Measurements from ENCODE around the gene TTC33.
"Not testable (repeated sequence)": the region's sequence is repeated elsewhere in the genome, so short reads cannot be mapped to it uniquely, and the experiment has no call there.

The TTC33 gene

DNA sequence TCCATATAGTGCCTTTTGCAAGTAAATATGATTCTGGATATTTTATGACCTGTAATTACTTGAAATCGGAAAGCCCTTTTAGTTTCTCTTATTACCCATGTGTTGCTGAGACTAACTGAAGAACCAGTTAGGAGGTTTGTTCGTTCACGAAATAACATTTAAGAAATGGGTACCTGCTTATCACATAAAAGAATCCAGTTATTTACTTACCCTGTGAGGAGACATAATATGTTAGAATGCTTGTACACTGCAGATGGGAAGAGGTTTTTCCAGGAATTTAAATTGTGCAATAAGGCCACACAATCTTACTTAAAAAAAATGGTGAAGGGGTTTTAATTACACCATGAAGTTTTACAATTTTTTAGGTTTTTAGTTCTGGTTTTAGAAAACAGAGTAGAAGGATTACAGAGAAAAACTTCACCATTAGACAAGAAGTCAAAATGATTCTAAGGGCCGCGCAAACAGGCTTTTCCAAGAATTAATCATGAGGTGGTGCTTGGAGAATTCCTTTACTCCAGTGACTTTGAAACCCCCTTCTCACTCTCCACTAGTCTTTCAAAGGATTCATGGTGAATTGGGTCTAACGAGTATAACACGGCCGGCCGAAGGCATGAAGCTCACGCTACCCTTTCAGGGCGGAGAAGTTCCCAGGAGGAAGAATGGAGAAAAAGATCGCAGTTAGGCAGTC is 77.2 kb downstream of the TTC33 start:
- DNase-seq: no peak

- DNase-seq: no peak
Observed at GRCh38 chr5:40678026-40678425, 77.7 kb downstream of the TTC33 start.

- no peak for DNase-seq
Observed at GRCh38 chr5:40677456-40677855, 78.3 kb downstream of the TTC33 start.

GRCh38 chr5:40676613-40677343 is 79.0 kb downstream of the TTC33 start:
- peak; percentile 83 for DNase-seq

DNA sequence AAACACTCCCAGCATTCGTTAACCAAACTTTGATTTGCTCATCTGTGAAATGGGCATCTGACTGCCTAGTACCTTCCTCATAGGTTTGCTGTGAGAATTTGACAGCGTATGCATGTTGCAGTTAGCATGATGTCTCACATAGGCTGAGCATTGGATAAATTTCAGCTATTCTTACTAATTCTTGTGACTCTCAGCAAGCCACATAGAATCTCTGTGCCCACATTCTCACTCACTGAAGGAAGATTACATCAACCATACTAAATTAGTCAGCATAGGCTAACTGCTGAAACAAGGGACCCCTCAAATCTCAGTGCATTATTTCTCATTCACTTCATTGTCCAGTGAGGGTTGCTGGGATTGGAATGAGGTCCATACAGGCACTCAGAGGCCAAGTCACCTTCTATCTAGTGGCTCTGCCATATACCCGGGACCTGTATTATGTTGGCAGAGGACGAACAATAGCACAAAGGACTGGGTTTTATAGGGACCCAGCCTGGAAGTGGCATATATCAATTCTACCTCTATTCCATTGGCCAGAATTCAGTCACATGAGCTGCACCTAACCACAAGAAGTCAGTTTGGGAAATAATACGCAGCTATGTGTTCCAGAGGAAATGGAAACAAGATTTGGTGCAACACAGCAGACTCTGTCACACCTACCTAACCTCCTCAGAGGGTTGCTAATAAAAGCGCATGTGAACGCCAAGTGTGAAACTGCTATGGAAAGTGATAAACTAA is 80.2 kb downstream of the TTC33 start:
- DNase-seq: no peak

GRCh38 chr5:40674661-40675235 is 81.0 kb downstream of the TTC33 start:
- no peak for DNase-seq

GRCh38 chr5:40672425-40672824 is 83.3 kb downstream of the TTC33 start:
- no peak for DNase-seq

- no peak for DNase-seq
Observed at GRCh38 chr5:40669606-40670390, 86.0 kb downstream of the TTC33 start.

DNA sequence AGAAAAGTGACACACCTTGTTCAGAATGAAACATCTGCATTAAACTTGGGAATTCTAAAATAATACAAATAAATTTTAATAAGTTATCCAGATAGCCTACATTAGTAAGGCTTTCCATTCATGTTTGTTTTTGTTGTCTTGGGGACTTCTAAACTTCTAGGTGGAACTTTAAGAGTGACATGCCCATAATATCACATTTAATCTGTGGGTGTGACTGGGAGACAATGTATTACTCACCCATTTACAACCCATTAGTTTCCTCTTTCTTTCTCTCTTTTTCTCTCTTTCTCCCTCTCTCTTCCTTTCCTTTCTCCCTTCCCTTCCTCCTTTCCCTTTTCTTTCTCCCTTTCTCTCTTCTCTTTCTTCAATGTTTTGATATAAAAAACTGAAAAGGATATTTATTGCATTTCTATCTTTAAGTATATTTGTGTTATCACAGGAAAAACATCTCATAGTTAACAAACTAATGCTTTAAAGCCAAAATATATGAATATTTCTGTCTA is 88.5 kb downstream of the TTC33 start:
- DNase-seq: no peak

DNA sequence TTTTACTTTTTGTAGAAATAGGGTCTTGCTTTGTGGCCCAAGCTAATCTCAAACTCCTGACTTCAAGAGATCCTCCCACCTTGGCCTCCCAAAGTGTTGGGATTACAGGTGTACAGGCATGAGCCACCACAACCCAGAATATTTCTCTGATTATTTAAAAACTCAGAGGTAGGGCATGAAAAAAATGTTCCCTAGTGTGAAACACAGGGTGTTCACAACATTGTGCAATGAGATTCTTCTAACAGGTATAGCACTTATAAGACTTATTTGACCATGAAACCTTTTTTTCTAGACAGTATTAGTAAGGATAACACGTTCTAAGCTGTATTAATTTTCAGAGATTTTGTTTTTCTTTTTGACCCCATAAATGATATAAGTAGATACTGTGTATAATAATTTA is 89.1 kb downstream of the TTC33 start:
- no peak for DNase-seq

DNA sequence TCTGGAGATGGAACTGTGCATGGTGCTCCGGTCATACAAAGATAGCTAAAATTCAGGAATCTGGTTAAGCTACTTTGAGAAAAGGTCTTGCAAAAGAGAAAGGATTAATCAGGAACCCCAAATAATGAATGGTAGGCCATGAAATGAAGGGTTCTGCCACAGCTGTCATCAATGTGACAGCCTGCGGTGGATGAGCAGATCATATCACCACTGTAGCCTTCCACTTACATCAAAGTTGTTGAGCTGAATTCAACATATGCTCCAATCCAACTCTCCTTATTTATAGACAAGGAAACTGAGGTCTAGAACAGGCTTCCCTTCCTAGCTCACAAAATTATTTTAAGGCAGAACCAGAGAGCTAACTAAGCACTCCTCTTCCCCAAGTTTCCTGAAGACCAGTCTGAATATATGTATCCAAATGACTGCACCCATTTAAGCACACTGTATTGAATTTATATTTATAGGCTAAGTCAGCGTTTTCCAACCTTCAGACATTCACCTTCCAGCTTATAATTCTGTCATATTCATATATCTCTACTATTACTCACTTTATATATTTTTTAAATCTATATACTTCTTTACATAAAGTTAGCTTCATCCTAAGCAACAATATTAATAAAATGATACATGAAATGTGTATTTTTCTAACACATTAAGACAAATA is 90.0 kb downstream of the TTC33 start:
- no peak for DNase-seq

DNA sequence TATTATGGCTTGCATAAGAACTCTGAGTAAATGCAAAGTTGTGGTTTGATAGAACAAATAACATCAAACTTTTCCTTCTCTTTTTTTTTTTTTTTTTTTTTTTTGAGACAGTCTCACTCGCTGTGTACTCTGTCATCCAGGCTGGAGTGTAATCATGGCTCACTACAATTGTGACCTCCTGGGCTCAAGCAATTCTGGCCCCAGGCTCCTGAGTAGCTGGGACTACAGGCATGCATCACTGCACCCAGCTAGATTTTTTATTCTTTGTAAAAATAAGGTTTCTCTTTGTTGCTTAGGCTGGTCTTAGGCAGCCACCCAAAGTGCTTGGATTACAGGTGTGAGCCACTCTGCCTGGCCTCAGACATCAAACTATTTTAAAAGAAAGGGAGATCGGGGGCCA is 95.0 kb downstream of the TTC33 start:
- no peak for DNase-seq

- no peak for DNase-seq
Observed at GRCh38 chr5:40656766-40657165, 99.0 kb downstream of the TTC33 start.

GRCh38 chr5:40656091-40656490 is 99.7 kb downstream of the TTC33 start:
- DNase-seq: not testable (repeated sequence)

DNA sequence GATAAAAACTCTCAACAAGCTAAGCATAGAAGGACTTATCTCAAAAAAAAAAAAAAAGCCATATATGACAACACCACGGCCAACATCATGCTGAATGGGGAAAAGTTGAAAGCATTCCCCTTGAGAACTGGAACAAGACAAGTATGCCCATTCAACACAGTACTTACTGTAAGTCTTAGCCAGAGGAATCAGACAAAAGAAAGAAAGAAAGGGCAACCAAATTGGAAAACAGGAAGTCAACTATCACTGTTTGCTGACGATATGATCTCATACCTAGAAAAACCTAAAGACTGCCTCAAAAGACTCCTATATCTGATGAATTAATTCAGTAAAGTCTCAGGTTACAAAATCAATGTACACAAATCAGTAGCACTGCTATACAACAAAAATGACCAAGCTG is 100.6 kb downstream of the TTC33 start:
- DNase-seq: no peak

GRCh38 chr5:40654377-40654991 is 101.3 kb downstream of the TTC33 start:
- DNase-seq: peak; percentile 27

DNA sequence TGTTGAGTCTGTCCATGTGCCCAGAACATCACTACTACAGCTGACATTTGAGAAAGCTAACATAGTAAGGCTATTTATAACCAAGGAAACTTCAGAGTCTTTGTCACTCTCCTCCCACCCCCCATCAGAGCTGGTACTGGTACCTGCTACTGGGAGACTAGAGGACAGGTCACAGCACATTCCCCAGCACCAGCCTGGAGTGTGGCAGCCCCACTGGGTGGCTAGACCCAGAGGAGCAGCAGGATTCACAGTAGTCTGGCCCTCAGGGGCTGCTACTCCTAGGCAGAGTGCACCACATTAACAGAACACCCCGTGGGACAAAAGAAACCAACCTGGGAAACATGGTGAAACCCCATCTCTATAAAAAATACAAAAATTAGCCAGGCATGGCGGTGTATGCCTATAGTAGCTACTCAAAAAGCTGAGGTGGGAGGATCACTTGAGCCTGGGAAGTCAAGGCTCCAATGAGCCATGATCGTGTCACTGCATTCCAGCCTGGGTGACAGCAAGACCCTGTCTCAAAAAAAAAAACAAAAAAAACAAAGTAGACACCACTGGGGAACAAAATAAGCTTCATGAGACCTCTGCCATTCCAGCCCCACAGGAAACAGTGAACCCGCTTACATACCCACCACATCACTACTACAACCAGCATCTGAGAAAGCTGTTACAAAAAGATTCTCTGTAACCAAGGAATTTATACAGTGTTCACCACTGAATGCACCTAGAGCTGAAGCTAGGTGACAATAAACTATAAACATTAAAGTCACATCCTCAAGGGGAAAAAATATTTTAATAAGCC is 102.3 kb downstream of the TTC33 start:
- DNase-seq: no peak

DNA sequence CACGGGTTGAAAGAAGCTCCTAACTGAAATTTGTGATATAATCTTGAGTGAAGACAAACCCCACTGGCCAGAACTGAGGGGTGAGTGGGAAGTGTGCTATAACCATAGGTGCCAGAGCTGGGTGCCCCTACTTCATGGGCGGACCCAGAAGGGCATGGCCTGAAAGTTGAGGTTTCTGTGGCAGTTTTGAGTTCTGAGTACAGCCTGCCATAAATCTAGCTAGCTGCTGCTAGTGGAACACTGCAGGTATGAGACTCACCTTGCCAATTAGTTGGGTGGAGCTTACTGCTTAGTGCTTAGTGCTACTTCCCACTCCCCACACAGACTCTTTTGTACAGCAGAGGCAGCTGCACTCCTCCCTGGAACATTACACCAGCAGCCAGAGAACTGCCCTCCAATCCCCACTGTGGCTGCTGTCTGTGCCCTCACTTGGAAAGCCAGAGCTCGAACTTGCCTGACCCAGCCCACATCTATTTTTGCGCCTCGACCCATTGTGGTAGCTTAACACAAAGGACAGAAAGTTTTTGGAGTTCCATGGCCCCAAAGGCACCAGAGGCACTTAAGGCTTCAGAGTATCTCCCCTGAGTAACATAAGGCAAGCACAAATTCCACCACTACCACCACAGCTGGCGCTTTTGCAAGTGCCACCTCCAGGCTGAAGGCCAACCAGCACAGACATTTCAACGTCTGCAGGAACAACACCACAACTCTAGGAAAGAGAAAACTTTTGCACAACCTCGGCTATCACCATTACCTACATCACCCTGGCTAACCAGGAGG is 103.1 kb downstream of the TTC33 start:
- no peak for DNase-seq

DNA sequence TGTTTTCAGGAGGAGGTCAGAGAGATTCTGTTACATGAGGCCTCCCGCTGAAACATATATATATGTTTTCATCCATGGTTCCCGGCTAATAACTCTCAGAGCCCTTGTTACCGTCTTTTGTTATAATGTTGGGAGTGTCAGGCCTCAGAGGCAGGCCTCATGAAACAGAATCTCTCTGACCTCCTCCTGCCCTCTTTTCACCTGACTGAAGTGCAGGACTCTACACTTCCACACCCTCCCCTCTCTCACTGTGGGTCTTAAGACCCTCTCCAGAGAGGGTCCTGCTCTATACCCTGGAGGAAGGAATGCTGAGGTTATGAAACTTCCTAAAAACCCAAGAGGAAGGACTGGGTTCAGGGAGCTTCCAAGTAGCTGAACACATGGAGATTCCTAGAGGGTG is 104.6 kb downstream of the TTC33 start:
- DNase-seq: no peak

All from fibroblast of upper back skin (primary cell).